Neutrophil (primary cell): ENCODE measurements around the gene TEX29.

Source experiments
- H3K27ac ChIP-seq: fragments of 200-600 bp; sonication (generic); 2 replicates; pipeline ENCODE4 v1.5.1; 2016; ENCODE audit warnings: mild to moderate bottlenecking, moderate library complexity
- H3K27me3 ChIP-seq: fragments of 200-600 bp; sonication (generic); 2 replicates; pipeline ENCODE4 v1.6.0; 2016; ENCODE audit warnings: mild to moderate bottlenecking
- H3K36me3 ChIP-seq: fragments of 200-600 bp; sonication (generic); 2 replicates; pipeline ENCODE4 v1.5.1; 2017
- H3K4me1 ChIP-seq, 2 experiments: fragments of 200-600 bp in 1 of 2; sonication (generic) in 1 of 2; 1 replicate in 1 of 2; 2 replicates in 1 of 2; pipeline versions ENCODE4 v1.5.1 to v1.6.1; 2013 to 2016; ENCODE audit warnings: low read depth in 1 of 2, low read length in 1 of 2, mild to moderate bottlenecking in 1 of 2, moderate library complexity in 1 of 2; ENCODE audit not compliant: control insufficient read depth in 1 of 2, insufficient read depth in 1 of 2
- H3K4me3 ChIP-seq, 2 experiments: fragments of 200-600 bp in 1 of 2; sonication (generic) in 1 of 2; 1 replicate in 1 of 2; 2 replicates in 1 of 2; pipeline ENCODE4 v1.5.1; 2013 to 2016; ENCODE audit warnings: low read depth in 1 of 2, low read length in 1 of 2, mild to moderate bottlenecking in 1 of 2, moderate library complexity in 1 of 2
- H3K9me3 ChIP-seq: fragments of 200-600 bp; sonication (generic); 2 replicates; pipeline ENCODE4 v1.5.1; 2016
- TF ChIP-seq, protein P1 (sequence below): fragments of 200-600 bp; sonication (generic); IDR thresholded peaks from 2 replicates; pipeline ENCODE4 v1.5.1; 2016; ENCODE audit warnings: antibody characterized with exemption

TEX29 gene

DNA sequence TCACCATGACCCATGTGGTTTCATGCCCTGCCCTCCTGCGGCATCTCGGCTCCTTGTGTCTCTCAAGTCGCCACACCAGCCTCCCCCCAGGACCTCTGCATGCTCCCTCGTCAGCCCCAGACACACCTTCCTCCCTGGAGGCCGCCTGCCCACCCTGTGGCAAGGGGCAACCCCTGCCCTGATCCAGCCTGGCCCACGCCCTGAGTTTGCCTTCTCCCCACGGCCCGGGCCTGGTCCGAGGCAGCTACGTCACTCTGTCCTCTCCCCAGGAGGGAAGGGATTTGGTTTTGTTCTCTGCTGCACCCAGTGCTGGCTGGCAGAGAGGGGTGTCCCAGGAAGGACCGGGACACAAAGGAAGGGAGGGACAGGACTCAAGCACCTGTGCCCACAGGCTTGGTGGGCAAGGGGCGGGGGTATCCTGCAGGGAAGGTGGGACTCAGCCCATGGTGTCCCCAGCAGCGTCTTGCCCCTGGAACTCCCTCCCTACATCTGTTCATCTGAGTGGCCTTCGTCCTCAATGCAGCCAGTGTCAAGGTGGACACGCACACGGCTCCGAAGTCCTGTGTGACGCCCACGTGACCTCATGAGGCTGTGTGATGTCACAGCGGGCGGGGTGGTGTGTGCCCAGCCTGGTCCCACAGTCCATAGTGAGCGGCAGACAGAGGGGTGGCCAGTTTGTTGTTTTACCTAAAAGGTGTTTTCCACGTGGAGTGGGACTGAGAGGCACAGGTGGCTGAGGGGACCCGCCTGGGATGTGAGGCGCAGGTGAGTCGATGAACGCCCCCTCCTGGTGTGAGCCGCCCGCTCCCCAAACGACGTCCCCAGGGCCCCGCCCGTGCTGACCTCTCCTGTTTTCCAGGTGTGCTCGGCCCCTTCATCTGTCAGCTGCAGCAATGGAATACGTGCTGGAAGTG lies at the start of gene TEX29:
Gene TEX29, plus strand, starts transcription at position 645 of the 914 bp plus-strand sequence. Its CDS starts 249 bp downstream, at position 894.
- TF ChIP-seq, protein P1, sequence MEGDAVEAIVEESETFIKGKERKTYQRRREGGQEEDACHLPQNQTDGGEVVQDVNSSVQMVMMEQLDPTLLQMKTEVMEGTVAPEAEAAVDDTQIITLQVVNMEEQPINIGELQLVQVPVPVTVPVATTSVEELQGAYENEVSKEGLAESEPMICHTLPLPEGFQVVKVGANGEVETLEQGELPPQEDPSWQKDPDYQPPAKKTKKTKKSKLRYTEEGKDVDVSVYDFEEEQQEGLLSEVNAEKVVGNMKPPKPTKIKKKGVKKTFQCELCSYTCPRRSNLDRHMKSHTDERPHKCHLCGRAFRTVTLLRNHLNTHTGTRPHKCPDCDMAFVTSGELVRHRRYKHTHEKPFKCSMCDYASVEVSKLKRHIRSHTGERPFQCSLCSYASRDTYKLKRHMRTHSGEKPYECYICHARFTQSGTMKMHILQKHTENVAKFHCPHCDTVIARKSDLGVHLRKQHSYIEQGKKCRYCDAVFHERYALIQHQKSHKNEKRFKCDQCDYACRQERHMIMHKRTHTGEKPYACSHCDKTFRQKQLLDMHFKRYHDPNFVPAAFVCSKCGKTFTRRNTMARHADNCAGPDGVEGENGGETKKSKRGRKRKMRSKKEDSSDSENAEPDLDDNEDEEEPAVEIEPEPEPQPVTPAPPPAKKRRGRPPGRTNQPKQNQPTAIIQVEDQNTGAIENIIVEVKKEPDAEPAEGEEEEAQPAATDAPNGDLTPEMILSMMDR = no peak
- Histone ChIP-seq H3K27me3 (peaks cover 9% of the 10 kb centered on the region), H3K4me3 (no peak within 1 kb of the TSS), H3K9me3 (no peaks in the 10 kb centered on the region), H3K4me1 (no peaks in the 10 kb centered on the region), H3K27ac (no peak within 1 kb of the TSS), H3K36me3 (no peaks in the 10 kb centered on the region)

GRCh38 chr13:111270765-111271698 lies 49.4 kb upstream of the TEX29 start:
- Histone ChIP-seq H3K4me1 (no peaks in the 10 kb centered on the region), H3K27me3 (no peaks in the 10 kb centered on the region), H3K4me3 (no peak overlapping the region), H3K27ac (no peak overlapping the region), H3K36me3 (peaks cover 83% of the 10 kb centered on the region), H3K9me3 (no peaks in the 10 kb centered on the region)
- TF ChIP-seq, protein P1 = no peak

DNA sequence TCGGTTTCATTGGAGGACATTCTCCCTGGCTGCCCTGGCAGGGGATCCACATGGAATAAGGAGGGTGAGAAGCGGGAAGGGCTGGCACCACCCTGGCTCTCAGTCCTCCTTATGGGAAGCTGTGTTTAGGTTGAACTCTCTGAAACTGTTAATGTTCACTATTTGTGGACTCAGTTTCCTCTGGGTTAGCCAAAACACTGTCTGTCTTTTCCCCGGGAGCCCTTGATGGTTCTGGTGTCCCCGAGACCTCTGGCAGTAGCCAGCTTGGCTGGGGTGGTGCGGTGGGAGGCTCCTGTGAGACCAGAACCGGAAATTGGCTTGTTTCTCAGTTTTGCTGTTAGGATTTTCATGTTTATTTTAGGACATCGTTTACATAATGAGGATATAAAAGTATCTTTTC lies 48.3 kb upstream of the TEX29 start:
- no peak overlapping the region for H3K27ac ChIP-seq
- no peak overlapping the region for H3K4me3 ChIP-seq
- peaks cover 86% of the 10 kb centered on the region for H3K36me3 ChIP-seq
- H3K27me3 ChIP-seq = no peaks in the 10 kb centered on the region
- TF ChIP-seq, protein P1 = no peak
- H3K4me1 ChIP-seq = no peaks in the 10 kb centered on the region
- H3K9me3 ChIP-seq = no peaks in the 10 kb centered on the region

DNA sequence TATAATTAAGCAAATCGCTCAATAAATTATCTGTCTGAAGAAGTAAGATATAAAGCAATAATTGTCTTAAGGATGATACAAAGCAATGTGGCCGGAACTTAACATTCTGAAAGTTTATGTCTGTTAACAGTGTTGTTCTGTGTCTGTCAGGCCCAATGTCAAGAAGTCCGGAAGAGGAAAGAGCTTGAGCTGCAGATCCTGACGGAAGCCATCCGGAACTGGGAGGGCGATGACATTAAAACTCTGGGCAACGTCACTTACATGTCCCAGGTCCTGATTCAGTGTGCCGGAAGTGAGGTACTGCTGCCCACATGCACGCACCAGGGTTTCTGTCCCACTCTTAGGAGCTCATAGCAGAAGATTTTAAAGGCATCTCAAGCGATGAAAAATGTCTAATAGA lies 45.1 kb upstream of the TEX29 start:
- Histone ChIP-seq H3K27ac (no peak overlapping the region), H3K9me3 (no peaks in the 10 kb centered on the region), H3K4me3 (no peak overlapping the region), H3K27me3 (no peaks in the 10 kb centered on the region), H3K36me3 (peaks cover 83% of the 10 kb centered on the region), H3K4me1 (no peaks in the 10 kb centered on the region)
- TF ChIP-seq, protein P1 = no peak

GRCh38 chr13:111275995-111276618 lies 44.3 kb upstream of the TEX29 start:
- H3K4me1 ChIP-seq = no peaks in the 10 kb centered on the region
- H3K27me3 ChIP-seq = no peaks in the 10 kb centered on the region
- H3K36me3 ChIP-seq = peaks cover 81% of the 10 kb centered on the region
- H3K4me3 ChIP-seq = no peak overlapping the region
- H3K27ac ChIP-seq = no peak overlapping the region
- no peaks in the 10 kb centered on the region for H3K9me3 ChIP-seq
- TF ChIP-seq, protein P1 = no peak
